ENCODE measurements around the gene RASA3. TPM values are rescaled to one million over a fixed set of nuclear protein-coding genes. Genes with fewer than 3 reads are reported as not detected.

The RASA3 gene
- total RNA-seq, 2 donors from 2014 or later, result 4.4 to 7.2 TPM

- no peaks in the 10 kb centered on the region for H3K4me1 ChIP-seq
- DNase-seq, result no peak
- H3K36me3 ChIP-seq, result no peaks in the 10 kb centered on the region
- no peaks in the 10 kb centered on the region for H3K27me3 ChIP-seq
- H3K27ac ChIP-seq, result no peak overlapping the region
- intact Hi-C loops (cut with DNase I), result no loop called here
- H3K4me3 ChIP-seq, result no peak overlapping the region
- H3K9ac ChIP-seq (ENCODE audit: low read depth in 2 of 2, low read length in 2 of 2), result no peak overlapping the region
- no peaks in the 10 kb centered on the region for H3K9me3 ChIP-seq
- no peak for TF ChIP-seq CTCF (IDR thresholded peaks at IDR 0.05)
Observed at GRCh38 chr13:113929628-113930615, 202.5 kb downstream of the RASA3 start.

DNA sequence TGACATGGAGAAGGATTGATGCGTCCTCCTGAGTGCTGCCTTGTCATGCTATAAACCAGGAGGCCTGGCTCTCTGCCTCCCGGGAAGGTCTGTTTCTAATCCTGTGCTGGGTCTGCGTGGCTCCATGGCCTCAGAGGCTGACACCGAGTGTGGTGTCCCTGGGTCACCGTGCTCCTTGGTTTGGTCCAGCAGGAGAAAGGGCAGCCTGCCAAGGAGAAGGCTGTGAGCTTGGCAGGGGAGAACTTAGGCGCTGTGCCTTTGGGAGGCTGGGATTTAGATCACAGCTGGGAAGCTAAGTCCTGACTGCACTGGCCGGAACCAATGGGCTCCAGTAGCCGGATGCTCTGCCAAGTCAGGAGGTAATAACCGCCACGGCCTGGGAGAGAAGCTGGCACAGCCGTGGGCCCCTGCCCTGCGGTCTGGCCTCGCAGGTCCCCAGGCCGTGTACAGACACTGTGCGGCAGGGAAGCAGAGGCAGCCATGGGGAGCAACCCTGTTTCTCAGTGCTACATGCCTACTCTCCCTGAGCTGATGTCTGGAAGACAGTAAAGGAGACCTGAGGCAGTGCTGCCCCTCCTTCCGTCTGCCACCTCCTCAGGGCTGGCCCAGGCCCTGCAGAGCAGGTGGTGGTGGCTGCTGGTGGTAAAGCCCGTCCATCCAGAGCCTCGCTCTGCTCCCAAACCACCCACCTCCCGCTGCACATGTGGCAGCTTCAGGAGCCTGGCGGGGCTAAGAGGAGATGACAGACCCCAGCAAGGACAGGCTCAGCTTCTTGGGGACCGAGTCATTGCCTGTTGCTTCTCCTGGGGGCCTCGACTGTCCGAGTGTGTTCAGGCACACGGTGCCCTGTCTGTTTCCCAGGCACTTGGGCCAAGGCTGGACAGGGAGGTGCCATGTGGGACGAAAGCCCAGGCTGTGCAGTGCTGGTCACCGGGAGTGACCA is 203.5 kb downstream of the RASA3 start:
- no peaks in the 10 kb centered on the region for H3K36me3 ChIP-seq
- H3K27ac ChIP-seq, result no peak overlapping the region
- no peaks in the 10 kb centered on the region for H3K27me3 ChIP-seq
- DNase-seq, result no peak
- H3K9me3 ChIP-seq, result no peaks in the 10 kb centered on the region
- H3K4me1 ChIP-seq, result no peaks in the 10 kb centered on the region
- no peak overlapping the region for H3K9ac ChIP-seq (ENCODE audit: low read depth in 2 of 2, low read length in 2 of 2)
- TF ChIP-seq CTCF (IDR thresholded peaks at IDR 0.05), result no peak
- H3K4me3 ChIP-seq, result no peak overlapping the region
- intact Hi-C loops (cut with DNase I), result no loop called here

Other genes starting within 250 kb of the RASA3 start
- gene C13orf46, start 158.5 kb downstream of the RASA3 start, total RNA-seq, result under 1 TPM; 0.24 to 0.44 TPM
- gene CFAP97D2, start 46.6 kb upstream of the RASA3 start, total RNA-seq, result not detected
- 10 to 100 TPM; 35.7 to 47.9 TPM for gene CDC16, start 102.3 kb upstream of the RASA3 start, total RNA-seq
- gene UPF3A, start 149.0 kb upstream of the RASA3 start, total RNA-seq, result 10 to 100 TPM; 22.1 to 29.7 TPM
- 10 to 100 TPM; 13.1 to 19.2 TPM for gene CHAMP1, start 181.9 kb upstream of the RASA3 start, total RNA-seq

Measured in colonic mucosa (tissue), 4 donors.